GM18907 (cell line): Measurements from ENCODE around the gene PTPN11.
"Not testable (repeated sequence)": the region's sequence is repeated elsewhere in the genome, so short reads cannot be mapped to it uniquely, and the experiment has no call there.

Experiments
- ATAC-seq: cut with Tn5 transposase; IDR thresholded peaks from one replicate; pipeline ENCODE4 v1.9.1; 2021; ENCODE audit warnings: mild to moderate bottlenecking, moderate library complexity; ENCODE audit not compliant: unreplicated experiment

The PTPN11 gene

DNA sequence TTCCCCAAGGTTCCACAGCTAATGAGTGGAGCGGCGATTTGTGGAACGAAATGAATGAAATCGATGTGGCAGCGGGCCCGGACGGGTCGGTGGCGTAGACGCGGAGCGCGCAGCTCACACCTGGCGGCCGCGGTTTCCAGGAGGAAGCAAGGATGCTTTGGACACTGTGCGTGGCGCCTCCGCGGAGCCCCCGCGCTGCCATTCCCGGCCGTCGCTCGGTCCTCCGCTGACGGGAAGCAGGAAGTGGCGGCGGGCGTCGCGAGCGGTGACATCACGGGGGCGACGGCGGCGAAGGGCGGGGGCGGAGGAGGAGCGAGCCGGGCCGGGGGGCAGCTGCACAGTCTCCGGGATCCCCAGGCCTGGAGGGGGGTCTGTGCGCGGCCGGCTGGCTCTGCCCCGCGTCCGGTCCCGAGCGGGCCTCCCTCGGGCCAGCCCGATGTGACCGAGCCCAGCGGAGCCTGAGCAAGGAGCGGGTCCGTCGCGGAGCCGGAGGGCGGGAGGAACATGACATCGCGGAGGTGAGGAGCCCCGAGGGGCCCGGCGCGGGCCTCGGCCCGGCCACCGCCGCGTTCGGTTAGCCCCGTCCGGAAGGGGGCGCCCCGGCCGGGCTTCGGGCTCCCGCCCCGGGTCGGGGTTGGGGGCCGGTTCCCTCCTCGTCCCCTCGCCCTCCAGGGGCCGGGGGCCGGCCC, at the start of gene PTPN11:
TSS of gene PTPN11 (plus strand) at position 340 of the 689 bp plus-strand sequence. CDS start at position 505, 165 bp downstream.
- peak; percentile 74 for ATAC-seq

DNA sequence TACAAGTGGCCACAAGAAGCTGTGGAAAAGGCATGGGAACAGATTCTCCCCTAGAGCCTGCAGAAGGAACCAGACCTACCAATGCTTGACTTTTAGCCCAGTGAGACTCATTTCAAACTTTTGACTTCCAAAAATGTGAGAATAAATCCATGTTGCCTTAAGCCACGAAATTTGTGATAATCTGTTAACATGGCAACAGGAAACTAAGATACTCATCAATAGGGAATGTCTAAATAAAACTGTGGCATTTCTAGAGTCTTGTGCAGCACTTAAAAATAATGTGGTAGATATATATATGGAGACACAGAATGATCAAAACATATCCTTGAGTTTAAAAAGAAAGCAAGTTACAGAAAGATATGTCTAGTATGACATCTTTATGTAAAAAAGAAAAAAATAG, 48.5 kb upstream of the PTPN11 start:
- no peak for ATAC-seq

DNA sequence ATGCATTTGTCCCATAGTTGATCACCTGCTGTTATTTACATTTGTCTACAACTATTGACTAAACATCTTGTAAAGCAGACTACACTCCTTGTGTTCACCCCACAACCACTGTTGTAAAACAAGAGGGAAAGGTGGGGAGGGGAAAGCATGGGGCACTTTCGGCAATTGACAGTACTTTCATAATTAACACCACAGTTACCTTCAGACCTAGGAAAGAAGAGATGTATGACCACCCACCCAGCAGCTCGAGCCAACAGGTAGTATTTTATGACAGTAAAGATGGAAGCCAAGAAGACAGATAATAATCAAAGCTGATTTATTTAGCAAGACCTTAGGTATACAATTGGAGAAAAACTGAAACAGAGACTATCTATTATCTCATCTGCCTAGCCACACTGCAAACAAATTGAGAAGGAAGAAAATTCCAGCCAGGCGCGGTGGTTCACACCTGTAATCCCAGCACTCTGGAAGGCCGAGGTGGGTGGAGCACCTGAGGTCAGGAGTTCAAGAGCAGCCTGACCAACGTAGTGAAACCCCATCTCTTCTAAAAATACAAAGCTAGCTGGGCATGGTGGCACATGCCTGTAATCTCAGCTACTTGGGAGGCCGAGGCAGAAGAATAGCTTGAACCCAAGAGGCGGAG, 47.8 kb upstream of the PTPN11 start:
- no peak for ATAC-seq

DNA sequence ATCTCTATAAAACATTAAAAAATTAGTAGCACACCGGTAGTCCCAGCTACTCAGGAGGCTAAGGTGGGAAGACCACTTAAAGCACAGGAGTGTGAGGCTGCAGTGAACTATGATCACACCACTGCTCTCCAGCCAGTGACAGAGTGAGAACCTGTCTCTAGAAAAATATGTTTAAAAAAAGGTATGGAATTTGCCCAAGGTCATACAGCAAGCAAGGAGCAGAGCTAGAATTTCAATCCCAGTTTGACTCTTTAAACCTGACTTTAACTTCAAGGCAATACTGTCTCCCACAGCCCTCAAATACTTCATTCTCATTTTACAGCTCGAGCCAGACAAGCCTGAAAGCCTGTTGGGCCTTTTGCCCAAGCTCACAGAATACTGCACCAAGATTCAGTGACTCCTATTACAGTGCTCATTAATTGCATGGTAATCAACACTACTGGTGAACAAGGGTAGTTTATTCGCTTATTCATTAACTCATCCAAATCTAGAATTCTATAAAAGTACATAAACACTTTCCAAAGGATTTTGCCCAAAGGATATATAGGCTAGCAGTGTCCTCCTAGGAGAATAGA, 44.5 kb upstream of the PTPN11 start:
- no peak for ATAC-seq

DNA sequence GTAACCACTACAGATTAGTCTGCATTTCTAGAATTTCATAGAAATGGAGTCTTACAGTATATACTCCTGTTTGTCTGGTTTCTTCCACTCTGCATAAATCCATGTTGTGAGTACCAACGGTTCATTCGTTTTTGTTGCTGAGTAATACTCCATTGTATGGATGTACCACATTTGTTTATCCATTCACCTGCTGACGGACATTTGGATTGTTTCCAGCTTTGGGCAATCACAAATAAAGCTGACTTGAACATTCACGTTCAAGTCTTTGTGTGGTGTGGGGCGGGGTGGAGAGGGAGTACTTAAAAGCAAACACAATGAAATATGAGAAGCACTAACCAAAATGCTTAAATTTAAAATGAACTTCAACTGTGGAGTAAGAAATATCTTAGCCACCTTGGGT, 43.6 kb upstream of the PTPN11 start:
- no peak for ATAC-seq

DNA sequence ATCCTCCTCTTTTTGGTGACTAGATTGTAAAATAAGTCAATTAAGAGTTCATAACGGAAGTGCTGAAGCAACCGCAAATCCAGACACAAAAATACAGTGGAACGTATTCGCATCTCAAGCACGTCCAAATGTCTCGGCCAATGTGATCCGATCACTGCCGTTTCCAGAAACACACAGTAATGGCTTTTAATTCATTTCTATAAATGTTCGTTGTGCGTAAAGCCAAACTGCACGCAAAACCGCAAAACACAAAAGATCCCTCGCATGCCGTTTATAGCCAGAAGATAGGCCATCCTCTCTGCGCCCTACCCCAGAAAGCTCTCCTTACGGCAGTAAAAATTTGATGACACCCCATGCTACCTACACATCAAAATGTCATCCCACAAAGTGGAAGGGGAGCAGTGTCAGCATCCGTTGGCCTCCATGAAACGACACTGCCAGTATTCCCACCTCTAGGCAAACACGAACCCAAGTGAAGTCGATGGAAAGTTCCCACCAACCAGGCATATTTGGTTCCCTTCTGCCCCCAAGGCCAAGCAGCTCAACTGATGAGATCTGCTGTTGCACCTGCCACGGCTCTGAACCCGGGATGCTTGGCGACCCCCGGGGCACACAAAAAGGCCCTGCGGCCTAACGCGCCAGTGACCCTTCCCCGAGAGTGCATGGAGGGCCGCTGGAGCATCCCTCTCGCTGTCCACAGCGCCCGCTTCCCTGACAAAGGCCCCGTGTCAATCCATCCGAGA, 37.9 kb upstream of the PTPN11 start:
- peak; percentile 10 for ATAC-seq

DNA sequence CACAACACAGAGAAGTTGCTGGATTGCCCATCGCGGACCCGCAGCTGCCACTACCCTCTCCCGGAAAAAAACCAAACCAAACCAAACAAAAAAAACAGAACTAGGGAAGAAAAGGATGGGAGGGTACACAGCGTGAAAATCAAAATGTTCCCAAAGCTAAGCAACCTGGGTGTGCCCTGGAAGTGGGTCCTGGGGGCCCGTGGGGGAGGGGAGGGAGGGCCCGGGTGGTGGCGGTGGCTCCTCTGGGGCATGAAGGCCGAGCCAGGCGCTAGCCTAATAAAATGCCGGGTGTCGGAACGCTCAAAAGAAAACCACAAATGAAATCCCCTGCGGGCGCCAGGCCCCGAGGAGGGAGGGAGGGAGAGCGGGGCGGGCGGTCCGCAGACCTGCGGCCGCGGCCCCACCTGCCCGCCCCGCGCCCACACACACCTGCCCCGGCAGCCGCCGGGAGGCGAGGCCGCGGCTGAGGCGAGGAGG, 37.3 kb upstream of the PTPN11 start:
- ATAC-seq = peak; percentile 59

DNA sequence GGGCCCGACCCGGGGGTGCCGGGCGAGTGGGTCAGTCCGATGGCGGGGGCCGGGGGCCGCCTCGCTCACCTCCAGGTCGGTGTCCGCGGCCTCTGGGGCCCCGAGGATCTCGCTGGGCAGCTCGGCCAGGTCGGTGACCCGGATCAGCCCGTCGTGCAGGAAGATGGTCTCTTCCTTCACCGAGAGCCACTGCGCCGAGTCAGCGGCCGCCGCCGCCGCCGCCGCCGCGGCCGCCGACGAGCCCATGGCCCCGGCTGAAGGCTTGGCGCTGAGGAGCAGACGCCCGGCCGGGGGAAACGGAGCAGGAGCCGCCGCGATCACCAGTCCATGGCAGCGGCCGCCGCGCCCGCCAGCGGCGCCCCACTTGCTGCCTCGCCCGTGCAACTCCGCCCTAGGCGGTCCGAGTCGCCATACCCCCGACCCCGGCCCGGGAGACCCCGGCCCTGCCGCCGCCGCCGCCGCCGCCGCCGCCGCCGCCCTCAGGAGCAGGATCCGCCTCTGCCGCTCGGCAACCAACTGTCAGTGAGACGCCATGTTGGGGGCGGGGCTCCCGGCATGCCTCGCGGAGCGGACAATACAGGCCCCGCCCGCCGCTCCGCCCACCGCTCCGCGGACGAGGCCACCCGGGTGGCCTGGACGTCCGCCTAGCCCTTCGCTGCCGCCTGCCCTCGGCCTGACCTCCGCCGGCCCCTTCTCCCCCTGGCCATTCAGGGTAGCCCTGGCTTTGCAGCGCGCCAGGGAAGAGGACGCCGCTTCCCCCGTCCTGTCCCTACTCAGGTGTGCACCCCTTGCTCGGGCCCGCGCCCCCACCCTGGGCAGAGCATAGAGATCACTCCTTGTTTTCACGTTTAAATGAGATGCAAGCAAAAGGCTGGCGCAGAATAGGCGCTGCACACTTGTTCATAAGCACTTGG, 36.6 kb upstream of the PTPN11 start, which contains the start of gene HECTD4:
TSS of gene HECTD4 (minus strand) at position 549 of the 914 bp plus-strand sequence. CDS start at position 246, 303 bp downstream.
- ATAC-seq = peak; percentile 90

DNA sequence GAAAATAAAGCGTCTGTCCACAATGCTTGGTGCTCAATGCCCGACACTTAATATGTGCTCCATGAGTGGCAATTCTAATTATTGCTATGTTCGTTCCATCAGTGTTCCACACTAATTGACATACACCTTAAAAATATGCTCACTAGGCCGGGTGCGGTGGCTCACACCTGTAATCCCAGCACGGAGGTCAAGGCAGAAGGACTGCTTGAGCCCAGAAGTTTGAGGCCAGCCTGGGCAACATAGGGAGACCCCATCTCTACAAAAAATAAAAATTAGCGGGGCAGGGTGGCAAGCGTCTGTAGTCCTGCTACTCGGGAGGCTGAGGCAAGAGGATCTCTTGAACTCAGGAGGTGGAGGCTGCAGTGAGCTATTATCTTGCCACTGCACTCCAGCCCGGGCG, 35.9 kb upstream of the PTPN11 start:
- no peak for ATAC-seq

DNA sequence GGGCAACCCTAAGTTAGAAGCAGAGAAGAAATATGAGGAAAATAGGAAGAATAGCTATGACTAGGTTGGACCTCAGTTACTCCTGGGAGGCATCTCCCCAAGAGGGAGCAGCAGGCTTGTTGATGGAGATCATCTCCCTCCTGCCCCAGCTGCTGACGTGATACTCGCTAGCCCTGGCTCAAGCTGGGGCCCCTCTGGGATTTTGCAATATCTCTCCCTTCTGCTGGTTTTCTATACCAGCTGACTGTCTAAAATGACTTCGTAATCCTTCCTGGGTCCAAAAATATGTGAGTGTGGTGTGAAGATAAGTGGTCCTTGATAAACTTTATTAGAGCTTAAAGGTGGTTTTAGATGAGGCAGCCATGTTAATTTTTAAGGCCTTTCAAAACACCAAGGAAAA, 32.0 kb upstream of the PTPN11 start:
- ATAC-seq = no peak

DNA sequence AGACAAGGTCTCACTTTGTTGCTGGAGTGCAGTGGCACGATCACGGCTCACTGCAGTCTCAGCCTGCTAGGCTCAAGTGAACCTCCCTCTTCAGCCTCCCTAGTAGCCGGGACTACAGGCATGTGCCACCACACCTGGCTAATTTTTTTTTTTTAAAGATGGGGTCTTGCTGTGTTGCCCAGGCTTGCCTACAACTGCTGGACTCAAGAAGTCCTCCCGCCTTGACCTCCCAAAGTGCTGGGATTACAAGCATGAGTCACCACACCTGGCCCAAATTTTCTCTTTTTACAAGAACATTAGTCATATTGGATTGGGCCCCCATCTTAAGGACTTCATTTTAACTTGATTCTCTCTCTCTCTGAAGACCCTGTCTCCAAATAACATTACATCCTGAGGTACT, 29.5 kb upstream of the PTPN11 start:
- ATAC-seq = no peak

DNA sequence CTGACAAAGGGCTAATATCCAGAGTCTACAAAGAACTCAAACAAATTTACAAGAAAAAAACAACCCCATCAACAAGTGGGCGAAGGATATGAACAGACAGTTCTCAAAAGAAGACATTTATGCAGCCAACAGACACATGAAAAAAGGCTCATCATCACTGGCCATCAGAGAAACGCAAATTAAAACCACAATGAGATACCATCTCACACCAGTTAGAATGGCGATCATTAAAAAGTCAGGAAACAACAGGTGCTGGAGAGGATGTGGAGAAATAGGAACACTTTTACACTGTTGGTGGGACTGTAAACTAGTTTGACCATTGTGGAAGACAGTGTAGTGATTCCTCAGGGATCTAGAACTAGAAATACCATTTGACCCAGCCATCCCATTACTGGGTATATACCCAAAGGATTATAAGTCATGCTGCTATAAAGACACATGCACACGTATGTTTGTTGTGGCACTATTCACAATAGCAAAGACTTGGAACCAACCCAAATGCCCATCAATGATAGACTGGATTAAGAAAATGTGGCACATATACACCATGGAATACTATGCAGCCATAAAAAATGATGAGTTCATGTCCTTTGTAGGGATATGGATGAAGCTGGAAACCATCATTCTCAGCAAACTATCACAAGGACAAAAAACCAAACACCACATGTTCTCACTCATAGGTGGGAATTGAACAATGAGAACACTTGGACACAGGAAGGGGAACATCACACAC, 28.7 kb upstream of the PTPN11 start:
- ATAC-seq = not testable (repeated sequence)

DNA sequence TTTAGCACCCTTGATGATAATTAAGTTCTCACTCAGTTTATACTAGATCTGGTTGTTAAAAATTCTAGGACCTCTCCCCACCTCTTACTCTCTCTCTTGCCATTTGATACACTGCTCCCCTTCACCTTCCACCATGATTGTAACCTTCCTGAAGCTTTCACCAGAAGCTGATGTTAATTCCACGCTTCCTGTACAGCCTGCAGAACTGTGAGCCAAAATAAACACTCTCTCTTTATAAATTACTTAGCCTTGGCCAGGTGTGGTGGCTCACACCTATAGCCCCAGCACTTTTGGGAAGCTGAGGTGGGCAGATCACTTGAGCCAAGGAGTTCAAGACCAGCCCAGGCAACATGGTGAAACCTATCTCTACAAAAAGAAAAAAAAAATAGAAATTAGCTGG, 25.4 kb upstream of the PTPN11 start:
- ATAC-seq = no peak

DNA sequence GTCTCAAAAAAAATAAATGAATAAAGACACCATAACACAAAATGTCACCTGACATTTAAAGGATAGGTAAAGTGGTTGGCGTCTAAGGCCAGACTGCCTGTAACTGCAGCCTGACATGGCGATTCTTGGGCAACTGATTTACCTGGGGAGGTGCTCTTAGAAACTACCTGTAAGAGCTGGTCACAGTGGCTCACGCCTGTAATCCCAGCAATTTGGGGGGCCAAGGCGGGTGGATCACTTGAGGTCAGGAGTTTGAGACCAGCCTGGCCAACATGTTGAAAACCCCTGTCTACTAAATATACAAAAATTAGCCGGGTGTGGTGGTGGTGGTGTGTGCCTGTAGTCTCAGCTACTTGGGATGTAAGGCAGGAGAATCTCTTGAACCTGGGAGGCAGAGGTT, 17.7 kb upstream of the PTPN11 start:
- no peak for ATAC-seq

DNA sequence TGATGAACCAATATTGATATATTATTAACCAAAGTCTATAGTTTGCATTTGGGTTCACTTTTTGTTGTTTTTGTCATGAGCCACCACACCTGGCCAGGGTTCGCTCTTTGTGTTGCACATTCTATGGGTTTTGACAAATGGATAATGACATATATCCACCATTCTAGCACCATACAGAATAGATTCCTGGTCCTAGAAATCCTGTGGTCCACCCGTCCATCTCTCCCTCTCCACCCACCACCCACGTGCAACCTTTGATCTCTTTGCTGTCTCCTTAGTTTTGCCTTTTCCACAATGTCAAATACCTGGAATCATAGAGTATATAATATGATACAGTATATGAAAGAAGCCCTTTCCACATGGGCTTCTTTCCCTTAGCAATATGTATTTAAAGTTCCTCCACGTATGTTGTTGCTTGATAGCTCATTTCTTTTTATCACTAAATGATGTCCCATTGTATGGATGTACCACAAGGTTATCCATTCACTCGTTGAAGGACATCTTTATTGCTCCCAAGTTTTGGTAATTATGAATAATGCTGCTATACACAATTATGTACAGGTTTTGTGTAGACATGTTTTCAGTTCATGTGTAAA, 16.7 kb upstream of the PTPN11 start:
- no peak for ATAC-seq

DNA sequence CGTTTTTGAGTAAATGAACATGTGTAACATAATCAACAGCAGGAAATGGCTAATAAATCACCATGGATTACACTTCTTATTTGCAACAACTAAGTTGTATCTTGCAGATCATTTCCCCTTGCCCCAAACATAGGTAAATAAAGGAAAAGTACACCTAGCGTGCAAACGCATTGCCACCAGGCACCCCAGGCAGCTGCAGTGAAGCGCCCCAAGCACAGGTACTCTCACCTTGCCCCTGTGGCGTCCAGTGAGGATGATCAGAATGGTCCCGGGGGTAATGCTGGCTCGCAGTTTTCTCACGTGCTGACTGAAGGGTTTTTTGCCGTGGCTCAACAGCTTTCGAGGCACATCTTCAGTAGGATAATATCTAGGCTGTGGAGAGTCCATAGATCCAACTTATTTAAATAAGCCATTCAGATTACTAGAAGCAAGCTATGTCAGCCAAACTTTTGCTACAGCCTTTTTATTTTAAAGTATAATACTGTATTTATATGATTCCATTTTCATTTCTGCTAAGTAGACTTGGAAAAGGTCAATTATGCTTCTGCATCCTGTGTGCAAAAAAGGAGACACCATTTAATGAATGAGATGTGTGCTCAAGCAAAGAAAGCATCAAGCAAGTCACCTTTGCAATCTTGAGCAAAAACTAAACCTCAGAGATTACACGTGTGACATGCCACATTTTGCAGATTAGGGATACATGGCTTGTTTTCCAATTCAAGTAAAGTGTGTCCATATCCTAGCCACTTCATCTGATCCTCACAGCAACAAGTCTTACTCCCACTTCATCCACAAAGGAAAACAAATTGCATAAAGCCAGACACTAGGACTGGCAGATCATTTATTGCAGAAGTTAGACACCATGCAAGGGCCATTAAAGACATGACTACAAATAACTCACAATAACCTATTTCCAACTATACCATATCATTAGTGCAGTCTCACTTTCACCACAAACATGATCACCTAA, 11.9 kb upstream of the PTPN11 start:
- ATAC-seq = no peak

DNA sequence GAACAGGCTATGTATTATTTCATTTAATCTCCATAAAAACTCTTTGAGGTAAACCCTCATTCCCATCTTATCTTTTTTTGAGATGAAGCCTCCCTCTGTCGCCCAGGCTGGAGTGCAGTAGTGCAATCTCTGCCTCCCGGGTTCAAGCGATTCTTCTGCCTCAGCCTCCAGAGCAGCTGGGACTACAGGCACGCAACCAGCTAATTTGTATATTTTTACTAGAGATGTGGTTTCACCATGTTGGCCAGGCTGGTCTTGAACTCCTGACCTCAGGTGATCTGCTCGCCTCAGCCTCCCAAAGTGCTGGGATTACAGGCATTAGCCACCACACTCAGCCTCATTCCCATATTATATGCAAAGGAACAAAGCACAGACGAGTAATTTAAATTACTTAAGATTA, 11.1 kb upstream of the PTPN11 start:
- ATAC-seq = not testable (repeated sequence)

DNA sequence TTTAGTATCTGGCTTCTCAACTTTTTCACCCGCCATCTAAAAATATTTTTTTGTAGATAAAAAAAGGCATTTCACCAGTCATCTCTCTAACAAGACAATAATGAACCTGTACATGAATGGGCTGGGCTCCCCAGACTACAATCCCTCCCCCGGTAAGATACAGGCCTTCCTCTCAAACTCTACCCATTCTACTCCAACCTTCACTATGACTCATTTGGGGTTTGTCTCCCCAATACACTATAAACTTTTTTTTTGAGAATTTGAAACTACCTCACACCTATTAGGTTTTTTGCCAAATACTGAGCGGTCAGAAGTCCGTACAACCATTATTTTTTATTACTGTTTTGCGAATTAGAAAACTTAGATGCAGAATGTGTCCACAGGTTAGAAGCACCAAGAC, 10.1 kb upstream of the PTPN11 start:
- ATAC-seq = no peak
